Nephron (organoid): ENCODE results near the gene PRELID3B.

Experiments
- H3K27ac Mint-ChIP-seq, 3 experiments: 2 replicates each; pipeline ENCODE4 v1.8.0; 2020; ENCODE audit warnings: mixed read lengths in 3 of 3, mild to moderate bottlenecking in 2 of 3, moderate library complexity in 1 of 3
- H3K27me3 Mint-ChIP-seq: 2 replicates; pipeline ENCODE4 v1.8.0; 2021; ENCODE audit warnings: low read depth, mild to moderate bottlenecking, moderate library complexity, mixed read lengths
- H3K36me3 Mint-ChIP-seq: 2 replicates; pipeline ENCODE4 v1.8.0; 2020; ENCODE audit warnings: low read depth, mixed read lengths
- H3K4me1 Mint-ChIP-seq: 2 replicates; pipeline ENCODE4 v1.8.0; 2020; ENCODE audit warnings: mixed read lengths
- H3K4me3 Mint-ChIP-seq, 3 experiments: 2 replicates each; pipeline ENCODE4 v1.8.0; 2020; ENCODE audit warnings: mild to moderate bottlenecking in 3 of 3, mixed read lengths in 3 of 3, moderate library complexity in 2 of 3
- H3K9me3 Mint-ChIP-seq: 2 replicates; pipeline ENCODE4 v1.8.0; 2020; ENCODE audit warnings: mixed read lengths
- TF ChIP-seq, protein P1 (sequence below), 3 experiments: fragments of 200-600 bp; sonication (generic); IDR thresholded peaks; one replicate each; pipeline ENCODE4 v1.5.0; 2021; ENCODE audit warnings: antibody characterized with exemption in 3 of 3; ENCODE audit not compliant: unreplicated experiment in 3 of 3

The PRELID3B gene

DNA sequence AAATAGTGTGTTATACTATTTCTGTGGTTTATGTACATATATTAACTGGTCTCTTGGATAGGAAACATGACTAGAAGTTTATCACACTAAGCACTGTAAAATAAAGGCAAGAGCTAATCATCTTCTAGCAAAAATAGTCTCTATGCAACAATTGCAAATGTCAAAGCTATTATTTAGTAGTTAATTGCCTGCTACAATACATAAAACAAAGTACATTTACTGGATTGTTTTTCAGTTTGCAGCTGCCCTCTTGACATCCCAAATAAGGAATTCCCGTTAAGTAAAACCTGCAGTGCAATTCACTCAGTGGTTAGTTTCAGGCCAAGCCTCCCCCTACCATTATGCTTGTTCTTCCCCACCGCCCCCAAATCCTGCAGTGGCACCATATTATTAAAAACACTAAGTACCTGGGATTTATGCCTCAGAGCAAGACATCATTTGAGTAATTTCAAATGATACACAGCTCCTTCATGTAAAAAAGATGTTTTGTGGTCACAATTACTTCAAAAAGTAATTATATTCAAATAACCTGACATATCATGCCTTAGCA, 8.9 kb downstream of the PRELID3B start:
- H3K36me3 Mint-ChIP-seq: peaks cover 57% of the 10 kb centered on the region
- H3K4me3 Mint-ChIP-seq: peak overlapping the region; percentile 70 to 80 (median 73)
- TF ChIP-seq, protein P1, sequence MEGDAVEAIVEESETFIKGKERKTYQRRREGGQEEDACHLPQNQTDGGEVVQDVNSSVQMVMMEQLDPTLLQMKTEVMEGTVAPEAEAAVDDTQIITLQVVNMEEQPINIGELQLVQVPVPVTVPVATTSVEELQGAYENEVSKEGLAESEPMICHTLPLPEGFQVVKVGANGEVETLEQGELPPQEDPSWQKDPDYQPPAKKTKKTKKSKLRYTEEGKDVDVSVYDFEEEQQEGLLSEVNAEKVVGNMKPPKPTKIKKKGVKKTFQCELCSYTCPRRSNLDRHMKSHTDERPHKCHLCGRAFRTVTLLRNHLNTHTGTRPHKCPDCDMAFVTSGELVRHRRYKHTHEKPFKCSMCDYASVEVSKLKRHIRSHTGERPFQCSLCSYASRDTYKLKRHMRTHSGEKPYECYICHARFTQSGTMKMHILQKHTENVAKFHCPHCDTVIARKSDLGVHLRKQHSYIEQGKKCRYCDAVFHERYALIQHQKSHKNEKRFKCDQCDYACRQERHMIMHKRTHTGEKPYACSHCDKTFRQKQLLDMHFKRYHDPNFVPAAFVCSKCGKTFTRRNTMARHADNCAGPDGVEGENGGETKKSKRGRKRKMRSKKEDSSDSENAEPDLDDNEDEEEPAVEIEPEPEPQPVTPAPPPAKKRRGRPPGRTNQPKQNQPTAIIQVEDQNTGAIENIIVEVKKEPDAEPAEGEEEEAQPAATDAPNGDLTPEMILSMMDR (IDR thresholded peaks at IDR 0.05; ENCODE audit: unreplicated experiment in 3 of 3): no peak
- no peaks in the 10 kb centered on the region for H3K9me3 Mint-ChIP-seq
- peak overlapping the region in 2 of 3 experiments; percentile 37 to 41 for H3K27ac Mint-ChIP-seq
- H3K27me3 Mint-ChIP-seq: no peaks in the 10 kb centered on the region
- H3K4me1 Mint-ChIP-seq: peaks cover 38% of the 10 kb centered on the region

DNA sequence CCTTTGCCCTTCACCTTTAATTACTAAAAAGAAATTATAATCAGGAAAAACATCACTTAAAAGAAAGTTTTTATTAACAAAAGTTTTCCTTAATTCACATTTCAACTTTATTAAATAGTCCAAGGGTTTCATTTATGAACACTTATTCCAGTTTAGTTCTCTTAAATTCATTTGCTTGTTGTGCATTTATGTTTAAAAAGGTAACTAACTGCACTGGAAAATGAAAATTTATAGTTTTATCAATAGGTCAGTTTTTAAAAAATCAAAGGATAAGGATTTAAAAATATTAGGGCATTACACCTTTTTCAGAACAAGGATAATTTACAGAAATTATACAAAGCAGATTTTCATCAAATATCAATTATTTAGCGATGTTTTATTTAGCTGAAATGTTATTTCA, 9.5 kb downstream of the PRELID3B start:
- TF ChIP-seq, protein P1 (IDR thresholded peaks at IDR 0.05; ENCODE audit: unreplicated experiment in 3 of 3): no peak
- peaks cover 59% of the 10 kb centered on the region for H3K36me3 Mint-ChIP-seq
- peaks cover 43% of the 10 kb centered on the region for H3K4me1 Mint-ChIP-seq
- peak overlapping the region; percentile 89 to 95 (median 92) for H3K4me3 Mint-ChIP-seq
- H3K27me3 Mint-ChIP-seq: no peaks in the 10 kb centered on the region
- H3K27ac Mint-ChIP-seq: peak overlapping the region; percentile 79 to 94 (median 93)
- H3K9me3 Mint-ChIP-seq: no peaks in the 10 kb centered on the region

DNA sequence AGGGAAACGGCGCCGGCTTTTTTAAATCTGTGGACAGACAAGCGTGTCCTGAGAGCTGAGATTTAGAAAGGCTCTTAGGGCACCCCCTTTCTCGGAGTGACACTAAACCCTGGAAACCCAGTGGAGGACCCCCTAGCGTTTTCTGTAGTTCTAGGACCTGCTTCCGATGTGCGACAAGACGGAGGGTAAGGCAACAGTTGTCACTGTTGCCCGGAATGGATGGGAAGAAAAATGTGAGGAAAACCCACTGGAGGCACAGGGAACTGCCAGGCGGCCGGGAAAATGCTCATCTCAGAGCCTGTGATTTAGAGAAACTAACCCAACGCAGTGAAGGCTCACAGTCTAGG, 9.9 kb downstream of the PRELID3B start:
- H3K9me3 Mint-ChIP-seq: no peaks in the 10 kb centered on the region
- H3K27me3 Mint-ChIP-seq: no peaks in the 10 kb centered on the region
- peaks cover 58% of the 10 kb centered on the region for H3K36me3 Mint-ChIP-seq
- H3K4me3 Mint-ChIP-seq: peak overlapping the region; percentile 89 to 95 (median 92)
- peak overlapping the region; percentile 79 to 94 (median 93) for H3K27ac Mint-ChIP-seq
- TF ChIP-seq, protein P1 (IDR thresholded peaks at IDR 0.05; ENCODE audit: unreplicated experiment in 3 of 3): peak in 2 of 3 experiments; percentile 33 to 39
- peaks cover 47% of the 10 kb centered on the region for H3K4me1 Mint-ChIP-seq

DNA sequence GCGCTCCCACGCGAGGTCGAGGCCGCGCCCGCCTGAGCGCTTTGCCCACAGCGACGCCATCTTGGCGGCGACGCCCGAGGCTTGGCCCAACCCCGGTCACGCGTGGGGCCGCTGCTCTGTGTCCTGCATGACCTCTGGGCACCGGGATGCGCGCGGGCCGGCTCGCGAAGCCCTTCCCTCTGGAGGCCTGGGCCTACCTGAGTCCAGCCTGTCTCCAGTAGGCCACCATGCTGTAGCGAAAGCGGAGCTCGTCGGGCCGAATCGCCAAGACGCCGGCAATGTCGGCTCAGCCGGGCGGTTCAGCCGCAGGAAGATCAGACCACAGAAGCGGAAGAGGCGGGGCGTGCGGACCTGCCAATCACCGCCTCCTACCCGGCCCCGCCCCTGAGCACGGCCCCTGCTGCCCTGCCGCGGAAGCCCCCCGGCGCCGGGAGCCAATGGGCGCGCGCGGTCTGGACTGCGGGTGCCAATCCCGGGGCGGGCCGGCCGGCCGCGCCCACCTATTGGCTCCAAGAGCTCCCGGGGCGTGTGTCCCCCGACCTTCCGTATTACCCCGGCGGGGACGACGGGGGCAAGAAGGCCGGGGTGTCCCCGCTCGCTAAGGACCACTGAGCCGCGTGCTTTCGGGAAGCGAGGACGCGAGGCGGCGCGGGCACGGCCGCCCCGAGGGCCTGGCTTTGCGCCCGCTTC, 10.4 kb downstream of the PRELID3B start, which contains the start of gene ATP5F1E:
ATP5F1E (minus strand) TSS at position 313 of the 690 bp plus-strand sequence; CDS start at position 229, 84 bp downstream.
- no peaks in the 10 kb centered on the region for H3K27me3 Mint-ChIP-seq

DNA sequence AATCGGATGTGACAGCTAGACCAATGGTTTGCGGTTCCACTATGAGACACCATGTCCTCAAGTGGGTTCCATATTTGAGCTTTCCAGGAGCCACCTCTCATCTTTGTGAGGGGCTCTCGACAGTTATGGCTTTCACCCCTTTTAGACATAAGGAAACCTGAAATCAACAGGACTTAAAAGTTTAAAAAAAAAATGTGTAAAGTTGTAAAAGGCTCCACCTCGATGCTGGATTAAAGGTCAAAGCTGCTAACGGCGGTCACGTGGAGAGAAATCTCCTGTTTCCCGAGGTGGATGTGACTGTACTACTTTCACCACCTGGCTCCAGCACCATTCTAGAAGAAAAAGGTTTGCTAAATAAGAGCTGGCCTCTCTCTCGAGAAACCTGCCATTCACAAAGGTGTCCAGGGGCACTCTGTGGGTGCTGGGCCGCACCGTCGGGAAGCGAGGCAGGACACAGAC, 11.0 kb downstream of the PRELID3B start:
- Mint-ChIP-seq H3K27ac (peak overlapping the region; percentile 43 to 93 (median 79)), H3K27me3 (no peaks in the 10 kb centered on the region), H3K9me3 (no peaks in the 10 kb centered on the region), H3K36me3 (peaks cover 58% of the 10 kb centered on the region), H3K4me1 (peaks cover 58% of the 10 kb centered on the region), H3K4me3 (peak overlapping the region; percentile 89 to 97 (median 95))
- TF ChIP-seq, protein P1 (IDR thresholded peaks at IDR 0.05; ENCODE audit: unreplicated experiment in 3 of 3): no peak

More for the DNA sequence above, 10.4 kb downstream of the PRELID3B start, which contains the start of gene ATP5F1E:
- H3K36me3 Mint-ChIP-seq: peaks cover 58% of the 10 kb centered on the region
- H3K4me3 Mint-ChIP-seq: peak within 1 kb of the TSS; percentile 89 to 97 (median 95)
- H3K27ac Mint-ChIP-seq: peak within 1 kb of the TSS; percentile 79 to 94 (median 93)
- TF ChIP-seq, protein P1 (IDR thresholded peaks at IDR 0.05; ENCODE audit: unreplicated experiment in 3 of 3): no peak
- peaks cover 53% of the 10 kb centered on the region for H3K4me1 Mint-ChIP-seq
- H3K9me3 Mint-ChIP-seq: no peaks in the 10 kb centered on the region
